Thoracic aorta (tissue), 2 donors: Measurements from ENCODE around the gene DCAF4. TPM values are rescaled to one million over a fixed set of nuclear protein-coding genes. Genes with fewer than 3 reads are reported as not detected.

Experiments used
- ATAC-seq: fragments of 150-250 bp; one replicate; pipeline ENCODE4 v1.8.0; 2017; ENCODE audit warnings: low read depth; ENCODE audit not compliant: insufficient number of reproducible peaks, low FRiP score
- DNase-seq: peaks from one replicate; pipeline ENCODE4 v3.0.0-alpha.2; 2020; ENCODE audit warnings: low spot score
- H3K27ac ChIP-seq, 2 donors: fragments of 200-600 bp; sonication (generic); 1 replicate in 1 of 2; 2 replicates in 1 of 2; pipeline ENCODE4 v1.5.1; 2016; ENCODE audit warnings: mild to moderate bottlenecking in 2 of 2, moderate library complexity in 2 of 2
- H3K27me3 ChIP-seq: fragments of 200-600 bp; sonication (generic); replicated peaks from 2 replicates; pipeline ENCODE4 v1.6.0; 2016; ENCODE audit warnings: mild to moderate bottlenecking; ENCODE audit not compliant: insufficient read depth
- H3K36me3 ChIP-seq: fragments of 200-600 bp; sonication (generic); one replicate; pipeline ENCODE4 v1.5.1; 2016
- H3K4me1 ChIP-seq, 2 donors: fragments of 200-600 bp; sonication (generic); 1 replicate in 1 of 2; 2 replicates in 1 of 2; pipeline versions ENCODE4 v1.5.1 to v1.6.0; 2016; ENCODE audit warnings: low read depth in 2 of 2, mild to moderate bottlenecking in 1 of 2; ENCODE audit not compliant: control insufficient read depth in 1 of 2
- H3K4me3 ChIP-seq: fragments of 200-600 bp; sonication (generic); 2 replicates; pipeline ENCODE4 v1.5.1; 2016; ENCODE audit warnings: mild to moderate bottlenecking
- H3K9me3 ChIP-seq: fragments of 200-600 bp; sonication (generic); 2 replicates; pipeline ENCODE4 v1.5.1; 2016
- CTCF ChIP-seq: fragments of 200-600 bp; sonication (generic); IDR thresholded peaks from one replicate; pipeline ENCODE4 v1.5.1; 2019; ENCODE audit warnings: antibody characterized with exemption
- total RNA-seq, 2 donors: library from RNA; depleted of rRNA; stranded (reverse); fragments of >200 nt; gene quantifications; one replicate each; pipeline versions ENCODE4 v1.1.0 to v1.2.3, GENCODE V29; 2016

Gene DCAF4
- total RNA-seq, 2 donors from 2014 or later, result 13.1 to 65.5 TPM

GRCh38 chr14:72942934-72943333 lies 16.7 kb downstream of the DCAF4 start:
- H3K9me3 ChIP-seq, result no peaks in the 10 kb centered on the region
- H3K27ac ChIP-seq, result no peak overlapping the region
- TF ChIP-seq CTCF, result no peak
- DNase-seq (no peak), ATAC-seq (no peak)
- H3K4me1 ChIP-seq, result no peaks in the 10 kb centered on the region
- H3K36me3 ChIP-seq, result peaks cover 40% of the 10 kb centered on the region
- H3K4me3 ChIP-seq, result no peak overlapping the region
- no peaks in the 10 kb centered on the region for H3K27me3 ChIP-seq

- Histone ChIP-seq H3K4me3 (no peak overlapping the region), H3K9me3 (no peaks in the 10 kb centered on the region), H3K27ac (no peak overlapping the region), H3K27me3 (no peaks in the 10 kb centered on the region), H3K4me1 (no peaks in the 10 kb centered on the region), H3K36me3 (peaks cover 40% of the 10 kb centered on the region)
- DNase-seq (no peak), ATAC-seq (no peak)
- TF ChIP-seq CTCF, result no peak
Measured at GRCh38 chr14:72943876-72944430, 17.7 kb downstream of the DCAF4 start.

- DNase-seq, result no peak
Measured at GRCh38 chr14:72945356-72946027, 19.2 kb downstream of the DCAF4 start.

GRCh38 chr14:72946491-72946890 lies 20.2 kb downstream of the DCAF4 start:
- DNase-seq (no peak), ATAC-seq (no peak)
- Histone ChIP-seq H3K4me3 (no peak overlapping the region), H3K27ac (no peak overlapping the region), H3K9me3 (no peaks in the 10 kb centered on the region), H3K4me1 (no peaks in the 10 kb centered on the region), H3K27me3 (no peaks in the 10 kb centered on the region), H3K36me3 (peaks cover 31% of the 10 kb centered on the region)
- TF ChIP-seq CTCF, result no peak

More at GRCh38 chr14:72945356-72946027, 19.2 kb downstream of the DCAF4 start:
- no peaks in the 10 kb centered on the region for H3K4me1 ChIP-seq
- TF ChIP-seq CTCF, result no peak
- no peak overlapping the region for H3K27ac ChIP-seq
- H3K36me3 ChIP-seq, result peaks cover 37% of the 10 kb centered on the region
- no peak overlapping the region for H3K4me3 ChIP-seq
- ATAC-seq, result no peak
- H3K27me3 ChIP-seq, result no peaks in the 10 kb centered on the region
- H3K9me3 ChIP-seq, result no peaks in the 10 kb centered on the region

- H3K27ac ChIP-seq, result no peak overlapping the region
- no peak for ATAC-seq
- TF ChIP-seq CTCF, result no peak
- H3K4me3 ChIP-seq, result no peak overlapping the region
- no peaks in the 10 kb centered on the region for H3K9me3 ChIP-seq
- H3K4me1 ChIP-seq, result no peaks in the 10 kb centered on the region
- H3K27me3 ChIP-seq, result no peaks in the 10 kb centered on the region
- peaks cover 28% of the 10 kb centered on the region for H3K36me3 ChIP-seq
- no peak for DNase-seq
Measured at GRCh38 chr14:72947366-72948160, 21.3 kb downstream of the DCAF4 start.
